C4-2B (cell line): ENCODE data around the gene EIF1.

Experiments used
- ZFX ChIP-seq: fragments of 450-650 bp; IDR thresholded peaks from 2 replicates; pipeline ENCODE4 v1.6.1; 2017
- TF ChIP-seq, protein P1 (sequence below): fragments of 450-650 bp; conservative IDR thresholded peaks from 2 replicates; pipeline ENCODE4 v1.5.1; 2017; ENCODE audit warnings: mild to moderate bottlenecking

DNA sequence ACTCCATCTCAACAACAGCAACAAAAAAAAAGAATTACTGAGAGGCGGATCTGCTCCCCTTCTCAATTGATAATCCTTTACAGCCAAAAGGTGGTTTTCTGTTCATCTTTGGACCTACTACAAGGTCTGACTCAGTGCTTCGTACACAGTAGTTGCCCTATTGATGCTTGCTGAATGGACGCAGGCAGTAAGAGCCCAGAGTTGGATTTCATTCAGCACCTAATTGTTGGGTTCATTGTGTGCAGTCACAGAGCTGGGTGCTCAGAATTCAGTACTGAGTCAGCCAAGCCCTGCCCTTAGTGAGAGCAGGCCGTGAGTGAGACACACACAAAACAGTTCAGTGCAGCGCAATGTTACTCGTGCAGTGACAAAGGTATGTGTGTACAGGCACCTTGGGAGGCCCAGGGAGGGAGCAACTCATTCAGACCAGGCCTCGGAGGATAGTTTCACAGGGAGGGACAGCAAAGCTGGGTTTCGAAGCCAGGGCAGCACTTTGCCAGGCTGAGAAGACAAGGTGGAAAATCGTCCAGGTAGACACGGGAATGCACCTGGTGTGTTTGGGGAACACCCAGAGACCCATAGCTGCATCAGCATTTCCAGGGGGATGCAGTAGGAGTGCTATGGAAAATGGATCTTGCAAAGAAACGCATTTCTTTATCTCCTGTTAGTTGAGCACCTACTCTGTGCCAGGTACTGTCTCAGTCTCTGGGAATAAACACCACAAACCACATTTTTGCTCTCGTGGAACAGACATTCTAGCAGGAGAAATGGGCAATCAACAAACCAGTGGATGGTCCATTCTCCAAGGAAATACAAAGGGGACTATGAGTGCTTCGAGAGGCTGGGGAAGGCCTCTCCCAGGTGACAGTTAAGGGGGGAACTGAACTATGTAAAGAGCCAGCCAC, 46.2 kb upstream of the EIF1 start:
- TF ChIP-seq, protein P1, sequence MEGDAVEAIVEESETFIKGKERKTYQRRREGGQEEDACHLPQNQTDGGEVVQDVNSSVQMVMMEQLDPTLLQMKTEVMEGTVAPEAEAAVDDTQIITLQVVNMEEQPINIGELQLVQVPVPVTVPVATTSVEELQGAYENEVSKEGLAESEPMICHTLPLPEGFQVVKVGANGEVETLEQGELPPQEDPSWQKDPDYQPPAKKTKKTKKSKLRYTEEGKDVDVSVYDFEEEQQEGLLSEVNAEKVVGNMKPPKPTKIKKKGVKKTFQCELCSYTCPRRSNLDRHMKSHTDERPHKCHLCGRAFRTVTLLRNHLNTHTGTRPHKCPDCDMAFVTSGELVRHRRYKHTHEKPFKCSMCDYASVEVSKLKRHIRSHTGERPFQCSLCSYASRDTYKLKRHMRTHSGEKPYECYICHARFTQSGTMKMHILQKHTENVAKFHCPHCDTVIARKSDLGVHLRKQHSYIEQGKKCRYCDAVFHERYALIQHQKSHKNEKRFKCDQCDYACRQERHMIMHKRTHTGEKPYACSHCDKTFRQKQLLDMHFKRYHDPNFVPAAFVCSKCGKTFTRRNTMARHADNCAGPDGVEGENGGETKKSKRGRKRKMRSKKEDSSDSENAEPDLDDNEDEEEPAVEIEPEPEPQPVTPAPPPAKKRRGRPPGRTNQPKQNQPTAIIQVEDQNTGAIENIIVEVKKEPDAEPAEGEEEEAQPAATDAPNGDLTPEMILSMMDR, result no peak
- TF ChIP-seq ZFX, result no peak
